WTC11 (cell line): ENCODE data around the gene RSL1D1. TPM values are rescaled to one million over a fixed set of nuclear protein-coding genes. Genes with fewer than 3 reads are reported as not detected.
A peak's percentile ranks its signal among the peaks of the same experiment; 100 is the strongest.

Source experiments
- ATAC-seq: fragments of 200-7000 bp; cut with Tn5 transposase; 2 replicates; pipeline ENCODE4 v1.10.0; 2021; ENCODE audit warnings: mild to moderate bottlenecking, moderate library complexity
- CTCF ChIA-PET: fragments of 300-600 bp; sonication (Branson Sonifier 250); formaldehyde crosslinking; loops from one replicate; lab custom pipeline; 2021; ENCODE audit warnings: antibody characterized with exemption; lab: Charles Lee
- POLR2A ChIA-PET: fragments of 350-600 bp; sonication (Branson Sonifier 250); formaldehyde crosslinking; loops from one replicate; lab custom pipeline; 2021; ENCODE audit warnings: antibody characterized with exemption; lab: Charles Lee
- DNase-seq: peaks from one replicate; pipeline ENCODE4 v3.0.0; 2021; ENCODE audit warnings: low spot score
- H3K27ac Mint-ChIP-seq: 2 replicates; pipeline ENCODE4 v1.8.0; 2021; ENCODE audit warnings: mixed read lengths
- H3K27me3 Mint-ChIP-seq: 2 replicates; pipeline ENCODE4 v1.8.0; 2021; ENCODE audit warnings: low read depth, mild to moderate bottlenecking, moderate library complexity, mixed read lengths
- H3K36me3 Mint-ChIP-seq: 2 replicates; pipeline ENCODE4 v1.8.0; 2021; ENCODE audit warnings: mixed read lengths
- H3K4me1 Mint-ChIP-seq: 2 replicates; pipeline ENCODE4 v1.8.0; 2022; ENCODE audit warnings: mixed read lengths
- H3K4me3 Mint-ChIP-seq: 2 replicates; pipeline ENCODE4 v1.8.0; 2021; ENCODE audit warnings: mild to moderate bottlenecking, moderate library complexity, mixed read lengths
- H3K9me3 Mint-ChIP-seq: 2 replicates; pipeline ENCODE4 v1.8.0; 2021; ENCODE audit warnings: mixed read lengths
- AFF4 ChIP-seq: sonication (generic); formaldehyde crosslinking; IDR thresholded peaks from 2 replicates; pipeline ENCODE4 v1.8.1; 2023; ENCODE audit warnings: mild to moderate bottlenecking, missing genetic modification reagents, borderline replicate concordance
- ARID4B ChIP-seq: sonication (generic); formaldehyde crosslinking; IDR thresholded peaks from 2 replicates; pipeline ENCODE4 v1.8.0; 2023; ENCODE audit warnings: missing genetic modification reagents, mild to moderate bottlenecking, borderline replicate concordance
- E2F4 ChIP-seq: sonication (generic); formaldehyde crosslinking; IDR thresholded peaks from 2 replicates; pipeline ENCODE4 v1.8.1; 2022; ENCODE audit warnings: low read depth, mild to moderate bottlenecking, moderate library complexity, missing genetic modification reagents, borderline replicate concordance
- ELF4 ChIP-seq: sonication (generic); formaldehyde crosslinking; IDR thresholded peaks from 2 replicates; pipeline ENCODE4 v1.8.1; 2022; ENCODE audit warnings: low read depth, mild to moderate bottlenecking, moderate library complexity, missing genetic modification reagents
- ETV6 ChIP-seq: sonication (generic); formaldehyde crosslinking; IDR thresholded peaks from 2 replicates; pipeline ENCODE4 v1.8.1; 2022; ENCODE audit warnings: mild to moderate bottlenecking, missing genetic modification reagents
- FOXJ3 ChIP-seq: sonication (generic); formaldehyde crosslinking; IDR thresholded peaks from 2 replicates; pipeline ENCODE4 v1.9.0; 2021; ENCODE audit warnings: missing genetic modification reagents, mild to moderate bottlenecking, borderline replicate concordance
- MAX ChIP-seq: sonication (generic); formaldehyde crosslinking; IDR thresholded peaks from 2 replicates; pipeline ENCODE4 v1.8.0; 2022; ENCODE audit warnings: mild to moderate bottlenecking, missing genetic modification reagents
- MLX ChIP-seq: sonication (generic); formaldehyde crosslinking; IDR thresholded peaks from 2 replicates; pipeline ENCODE4 v1.8.1; 2023; ENCODE audit warnings: mild to moderate bottlenecking, missing genetic modification reagents, moderate library complexity
- SP1 ChIP-seq: sonication (generic); formaldehyde crosslinking; conservative IDR thresholded peaks from 2 replicates; pipeline ENCODE4 v1.8.1; 2022; ENCODE audit warnings: missing genetic modification reagents
- ZNF138 ChIP-seq: sonication (generic); formaldehyde crosslinking; conservative IDR thresholded peaks from 2 replicates; pipeline ENCODE4 v1.8.1; 2022; ENCODE audit warnings: mild to moderate bottlenecking, moderate library complexity, missing genetic modification reagents
- ZNF263 ChIP-seq: sonication (generic); formaldehyde crosslinking; IDR thresholded peaks from 2 replicates; pipeline ENCODE4 v1.8.1; 2022; ENCODE audit warnings: low read depth, mild to moderate bottlenecking, moderate library complexity, missing genetic modification reagents
- ZNF532 ChIP-seq: fragments of 250-450 bp; sonication (Bioruptor Pico); IDR thresholded peaks from 2 replicates; pipeline ENCODE4 v1.9.0; 2021; ENCODE audit warnings: mild to moderate bottlenecking, borderline replicate concordance
- total RNA-seq: library from RNA; stranded (reverse); gene quantifications from 3 replicates; pipeline ENCODE4 v1.2.3, GENCODE V29; 2021

Gene RSL1D1
- total RNA-seq, 1 experiment from 2014 or later, result 227 TPM

GRCh38 chr16:11851294-11852091 lies at the start of gene RSL1D1 (continued):
- TF ChIP-seq AFF4 (CRISPR knock-in tag), result no peak
- peak; percentile 82 for TF ChIP-seq SP1
- TF ChIP-seq ZNF532 (CRISPR knock-in tag), result no peak
- TF ChIP-seq, all 79 proteins: peak for 12

- Mint-ChIP-seq H3K9me3 (no peaks in the 10 kb centered on the region), H3K4me3 (no peak overlapping the region), H3K36me3 (peaks cover 12% of the 10 kb centered on the region), H3K27ac (no peak overlapping the region; the same call in 1 of the 2 replicates), H3K27me3 (no peaks in the 10 kb centered on the region), H3K4me1 (0 out of 2 replicates have a peak, but pooled peaks cover 12% of the 10 kb centered on the region)
- DNase-seq (no peak), ATAC-seq (no peak)
- CTCF ChIA-PET, result interaction anchor here (2.2 kb wide), 1 partner anchor 167 kb away, joined by 7 read pairs; no protein-coding TSS in a partner anchor
- POLR2A ChIA-PET, result no interaction called here
- no peak for TF ChIP-seq ZNF263
- no peak for TF ChIP-seq MAX (CRISPR knock-in tag)
- no peak for TF ChIP-seq E2F4
- TF ChIP-seq ELF4, result no peak
- TF ChIP-seq ARID4B (CRISPR knock-in tag), result no peak
- TF ChIP-seq FOXJ3 (CRISPR knock-in tag), result no peak
- no peak for TF ChIP-seq ETV6 (CRISPR knock-in tag)
- no peak for TF ChIP-seq MLX (CRISPR knock-in tag)
- TF ChIP-seq ZNF138 (CRISPR knock-in tag), result no peak
- TF ChIP-seq SP1, result no peak
Measured at GRCh38 chr16:11901091-11901490, 49.7 kb upstream of the RSL1D1 start.
